ENCODE data around the gene MDH2.

GRCh38 chr7:76002822-76003221 lies 45.1 kb upstream of the MDH2 start:
- TF ChIP-seq EZH2phosphoT487 (IDR thresholded peaks at IDR 0.05; ENCODE audit: low read depth): no peak
- no peak for TF ChIP-seq CTCF (IDR thresholded peaks at IDR 0.05; ENCODE audit: low read depth, low read length)

Data from OCI-LY3 (cell line).